ENCODE results near the gene OR8B12. TPM values are rescaled to one million over a fixed set of nuclear protein-coding genes. Genes with fewer than 3 reads are reported as not detected.

OR8B12 gene
- total RNA-seq, 4 donors from 2014 or later, result not detected

DNA sequence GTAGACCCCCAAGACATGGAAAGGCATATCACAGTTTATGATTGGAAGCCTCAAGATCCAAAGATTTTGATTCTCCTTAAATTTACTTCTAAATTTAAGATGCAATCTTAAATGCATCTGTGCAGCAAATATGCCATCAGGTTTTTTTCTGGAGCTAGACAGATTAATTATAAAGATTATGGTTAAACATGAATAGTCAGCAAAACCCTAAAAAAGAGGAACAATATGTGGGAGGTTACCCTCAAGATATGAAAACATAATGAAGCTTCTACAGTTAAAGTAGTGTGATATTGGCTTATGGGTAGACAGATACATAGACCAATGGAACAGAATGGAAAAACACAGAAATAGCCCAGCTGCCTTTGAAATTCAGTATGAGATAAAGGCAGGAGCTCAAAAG lies 31.7 kb downstream of the OR8B12 start:
- TF ChIP-seq, protein P1, sequence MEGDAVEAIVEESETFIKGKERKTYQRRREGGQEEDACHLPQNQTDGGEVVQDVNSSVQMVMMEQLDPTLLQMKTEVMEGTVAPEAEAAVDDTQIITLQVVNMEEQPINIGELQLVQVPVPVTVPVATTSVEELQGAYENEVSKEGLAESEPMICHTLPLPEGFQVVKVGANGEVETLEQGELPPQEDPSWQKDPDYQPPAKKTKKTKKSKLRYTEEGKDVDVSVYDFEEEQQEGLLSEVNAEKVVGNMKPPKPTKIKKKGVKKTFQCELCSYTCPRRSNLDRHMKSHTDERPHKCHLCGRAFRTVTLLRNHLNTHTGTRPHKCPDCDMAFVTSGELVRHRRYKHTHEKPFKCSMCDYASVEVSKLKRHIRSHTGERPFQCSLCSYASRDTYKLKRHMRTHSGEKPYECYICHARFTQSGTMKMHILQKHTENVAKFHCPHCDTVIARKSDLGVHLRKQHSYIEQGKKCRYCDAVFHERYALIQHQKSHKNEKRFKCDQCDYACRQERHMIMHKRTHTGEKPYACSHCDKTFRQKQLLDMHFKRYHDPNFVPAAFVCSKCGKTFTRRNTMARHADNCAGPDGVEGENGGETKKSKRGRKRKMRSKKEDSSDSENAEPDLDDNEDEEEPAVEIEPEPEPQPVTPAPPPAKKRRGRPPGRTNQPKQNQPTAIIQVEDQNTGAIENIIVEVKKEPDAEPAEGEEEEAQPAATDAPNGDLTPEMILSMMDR (IDR thresholded peaks at IDR 0.05), result no peak
- no peak for ATAC-seq (ENCODE audit: low FRiP score)
- DNase-seq (ENCODE audit: low spot score), result no peak

DNA sequence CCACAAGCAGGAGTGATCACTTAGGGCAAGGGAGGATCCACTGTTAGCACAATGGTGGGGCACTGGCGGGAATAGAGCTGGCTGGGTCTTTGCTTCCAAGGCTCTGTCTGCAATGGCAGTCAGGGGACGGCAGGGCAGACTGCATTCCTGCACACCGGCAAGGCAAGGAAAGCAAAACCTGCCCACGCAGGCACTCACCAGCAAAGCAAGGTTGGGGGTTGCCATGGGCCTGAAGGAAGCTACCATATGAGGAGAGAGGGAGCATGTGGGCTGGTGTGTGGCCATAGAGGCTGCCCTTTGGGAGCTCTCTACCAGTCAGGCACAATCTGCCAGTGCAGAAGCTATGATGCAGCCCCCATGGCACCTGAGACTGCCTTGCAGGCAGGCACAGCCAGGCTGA lies 33.2 kb downstream of the OR8B12 start:
- ATAC-seq (ENCODE audit: low FRiP score), result no peak
- no peak for DNase-seq (ENCODE audit: low spot score)
- TF ChIP-seq, protein P1 (IDR thresholded peaks at IDR 0.05), result no peak

DNA sequence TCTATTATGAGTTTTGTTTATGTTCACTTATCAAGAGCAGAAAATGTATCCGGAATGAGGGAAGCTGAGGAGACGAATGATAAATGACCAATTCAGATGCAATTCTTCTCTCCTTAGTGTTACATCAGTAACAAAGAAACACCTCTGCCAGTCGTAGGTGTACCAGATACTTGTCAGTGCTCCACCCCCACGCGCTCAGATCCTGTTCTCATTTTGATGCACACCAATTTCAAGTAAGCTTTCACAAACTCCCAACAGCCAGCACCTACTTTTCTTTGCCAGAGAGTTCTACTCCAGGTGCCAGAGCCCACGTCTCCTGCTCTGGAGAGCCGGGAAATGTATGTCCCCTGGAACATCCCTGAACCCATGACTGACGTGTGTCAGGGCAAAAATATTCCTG lies 43.7 kb downstream of the OR8B12 start:
- DNase-seq (ENCODE audit: low spot score) (no peak), ATAC-seq (ENCODE audit: low FRiP score) (no peak)
- TF ChIP-seq, protein P1 (IDR thresholded peaks at IDR 0.05), result no peak

DNA sequence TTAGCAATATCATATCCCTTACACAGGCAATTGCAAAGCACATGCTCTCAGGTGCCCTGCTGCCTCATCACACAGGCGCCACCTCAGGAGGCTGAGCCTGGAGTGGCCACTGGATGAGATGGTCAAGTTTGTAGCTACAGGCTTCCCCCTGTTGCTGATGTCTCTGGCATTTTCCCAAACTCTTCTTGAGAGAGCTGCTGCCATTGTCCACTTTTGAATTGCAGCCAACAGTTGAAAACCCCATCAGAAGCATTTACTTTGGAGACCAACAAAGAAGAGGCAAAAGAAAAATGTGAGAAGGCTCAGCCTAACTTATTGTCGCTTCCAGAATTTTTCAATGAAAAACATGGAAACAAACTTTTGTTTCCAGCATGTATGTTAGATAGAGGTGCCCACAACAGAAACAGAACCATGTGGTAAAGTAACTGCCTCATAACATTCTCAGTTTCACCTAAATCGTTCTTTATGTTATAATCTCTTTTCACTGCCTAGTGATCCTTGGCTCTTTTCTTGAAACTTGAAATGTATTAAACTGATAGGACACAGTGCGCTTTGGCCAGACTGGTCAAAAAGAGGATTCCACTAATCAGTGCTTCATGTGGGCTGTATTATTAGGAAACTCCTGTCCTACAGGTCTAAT lies 50.3 kb downstream of the OR8B12 start:
- no peak for ATAC-seq (ENCODE audit: low FRiP score)
- TF ChIP-seq, protein P1 (IDR thresholded peaks at IDR 0.05), result no peak
- no peak for DNase-seq (ENCODE audit: low spot score)

Small RNA genes within 50 kb of the gene (small RNA-seq; reads per million reads assigned to genes)
- gene OR8A3P, result not detected

Other genes starting within 250 kb of the OR8B12 start
- not detected for gene OR8D1, start 229.7 kb downstream of the OR8B12 start, total RNA-seq
- gene OR8D2, start 223.5 kb downstream of the OR8B12 start, total RNA-seq, result not detected
- gene OR8B2, start 159.2 kb downstream of the OR8B12 start, total RNA-seq, result not detected
- not detected for gene OR8B3, start 144.6 kb downstream of the OR8B12 start, total RNA-seq
- gene OR8B4, start 118.8 kb downstream of the OR8B12 start, total RNA-seq, result not detected
- not detected for gene OR8B8, start 98.0 kb downstream of the OR8B12 start, total RNA-seq
- gene OR8A1, start 26.3 kb upstream of the OR8B12 start, total RNA-seq, result not detected
- gene PANX3, start 67.8 kb upstream of the OR8B12 start, total RNA-seq, result not detected
- 10 to 100 TPM; 28.6 to 40.7 (median 32.3) TPM for gene TBRG1, start 79.2 kb upstream of the OR8B12 start, total RNA-seq
- gene SIAE, start 130.1 kb upstream of the OR8B12 start, total RNA-seq, result 10 to 100 TPM; 14.7 to 24.9 (median 20.0) TPM
- 1 to 10 TPM; 2.8 to 4.8 (median 4.3) TPM for gene SPA17, start 130.2 kb upstream of the OR8B12 start, total RNA-seq
- gene NRGN, start 196.3 kb upstream of the OR8B12 start, total RNA-seq, result 1 to 10 TPM; 1.0 to 3.2 (median 2.0) TPM
- gene VSIG2, start 208.6 kb upstream of the OR8B12 start, total RNA-seq, result 10 to 100 TPM in 1 of 4 donors, 1 to 10 TPM in 3; 1.4 to 14.1 (median 3.9) TPM
- 100 to 1,000 TPM in 1 of 4 donors, 10 to 100 TPM in 3; 23.0 to 116 (median 62.6) TPM for gene ESAM, start 218.6 kb upstream of the OR8B12 start, total RNA-seq